Hematopoietic multipotent progenitor cell treated with erythropoietin and hydrocortisone succinate and interleukin-3 and kit ligand, for 17 days (in vitro differentiated cells): ENCODE results near the gene DDX1.
"Not testable (repeated sequence)": the region's sequence is repeated elsewhere in the genome, so short reads cannot be mapped to it uniquely, and the experiment has no call there.

ENCODE experiments used
- DNase-seq: peaks from one replicate; pipeline ENCODE4 v3.0.0-alpha.2; 2015; ENCODE audit warnings: low spot score

Gene DDX1

DNA sequence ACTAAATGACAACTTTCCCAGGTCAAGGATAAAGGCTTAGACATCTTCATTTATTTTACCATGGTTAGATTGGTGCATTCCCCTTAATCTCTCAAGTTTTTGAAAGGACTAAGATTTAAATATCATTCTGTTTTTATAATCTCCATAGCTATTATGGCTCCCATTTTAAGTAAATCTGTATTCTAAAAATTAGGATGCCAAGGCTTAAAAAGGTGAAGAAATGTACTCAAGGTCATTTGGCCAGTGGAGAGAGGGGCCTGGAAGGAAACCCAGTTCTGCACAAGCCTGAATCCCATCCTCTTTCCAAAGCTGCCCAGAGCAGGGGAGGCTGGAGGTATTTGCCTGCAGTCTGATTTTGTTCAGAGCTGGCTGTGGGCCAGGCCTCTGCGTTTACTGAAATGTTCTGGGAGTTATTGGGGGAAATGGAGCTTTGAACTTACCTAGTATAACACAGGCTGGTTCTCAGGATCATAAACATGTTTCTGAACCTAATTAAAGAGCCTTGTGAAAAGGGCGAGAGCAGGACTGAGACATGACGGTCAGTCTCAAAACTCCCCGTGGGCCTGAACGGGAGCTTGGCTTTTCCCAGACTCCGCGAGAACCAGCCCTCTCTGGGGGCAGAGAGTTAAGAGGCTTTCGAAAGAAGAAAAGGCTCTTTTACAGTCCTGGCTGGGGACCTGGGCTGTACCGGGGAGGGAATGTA, 85.6 kb downstream of the DDX1 start:
- DNase-seq = no peak

DNA sequence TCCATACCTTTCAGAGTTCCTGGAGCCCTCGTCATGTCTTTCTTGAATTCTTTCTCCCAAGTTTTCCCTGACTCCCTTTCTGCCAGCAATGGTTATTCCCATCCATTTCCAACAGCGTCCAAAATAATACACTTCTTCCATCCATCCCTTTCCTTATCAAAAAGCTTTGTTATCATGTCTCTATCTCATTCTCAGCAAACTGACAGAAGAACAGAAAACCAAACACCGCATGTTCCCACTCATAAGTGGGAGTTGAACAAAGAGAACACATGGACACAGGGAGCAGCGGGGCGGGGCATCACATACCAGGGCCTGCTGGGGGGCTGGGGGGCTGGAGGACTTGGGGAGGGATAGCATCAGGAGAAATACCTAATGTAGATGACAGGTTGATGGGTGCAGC, 86.7 kb downstream of the DDX1 start:
- no peak for DNase-seq

DNA sequence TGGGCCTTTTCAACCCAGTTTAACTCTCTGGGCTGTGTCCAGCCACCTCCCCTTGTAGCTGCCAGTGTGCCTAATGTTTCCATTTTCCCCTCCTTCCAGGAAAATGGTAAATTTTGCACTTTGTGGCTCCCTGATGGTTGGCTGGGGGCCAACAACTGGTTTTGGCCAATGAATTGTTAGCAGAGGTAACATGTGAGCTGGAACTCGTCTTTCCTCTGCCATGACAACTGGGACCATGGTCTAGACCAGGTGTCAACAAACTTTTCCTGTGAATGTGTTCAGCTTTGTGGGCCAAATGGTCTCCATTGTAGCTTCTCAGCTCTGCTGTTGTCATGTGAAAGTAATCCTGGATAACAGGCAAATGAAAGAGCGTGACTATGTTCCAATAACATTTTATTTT, 87.2 kb downstream of the DDX1 start:
- DNase-seq = no peak

DNA sequence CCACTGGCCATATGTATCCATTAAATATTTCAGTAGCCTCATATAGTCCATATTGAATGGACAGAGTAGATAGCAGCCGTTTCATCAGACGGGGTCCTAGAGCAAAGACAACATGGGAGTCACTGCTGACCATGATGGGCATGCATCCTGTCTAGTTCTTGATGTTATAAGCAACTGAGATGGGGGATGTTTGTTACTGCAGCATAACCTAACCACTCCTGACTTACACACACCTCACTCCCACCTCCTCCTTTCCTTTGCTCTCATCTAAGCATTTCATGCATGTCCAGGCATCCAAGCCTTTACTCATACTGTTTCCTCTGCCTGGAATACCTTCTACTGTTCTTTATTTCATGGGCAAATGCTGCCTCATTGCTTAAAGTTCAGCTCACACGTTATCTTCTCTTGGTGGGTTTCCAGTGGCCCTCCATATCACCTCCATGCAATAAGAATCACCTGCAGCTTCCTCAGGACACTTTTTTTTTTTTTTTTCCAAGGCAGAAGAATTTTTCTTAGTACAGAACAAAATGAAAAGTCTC, 87.8 kb downstream of the DDX1 start:
- no peak for DNase-seq

DNA sequence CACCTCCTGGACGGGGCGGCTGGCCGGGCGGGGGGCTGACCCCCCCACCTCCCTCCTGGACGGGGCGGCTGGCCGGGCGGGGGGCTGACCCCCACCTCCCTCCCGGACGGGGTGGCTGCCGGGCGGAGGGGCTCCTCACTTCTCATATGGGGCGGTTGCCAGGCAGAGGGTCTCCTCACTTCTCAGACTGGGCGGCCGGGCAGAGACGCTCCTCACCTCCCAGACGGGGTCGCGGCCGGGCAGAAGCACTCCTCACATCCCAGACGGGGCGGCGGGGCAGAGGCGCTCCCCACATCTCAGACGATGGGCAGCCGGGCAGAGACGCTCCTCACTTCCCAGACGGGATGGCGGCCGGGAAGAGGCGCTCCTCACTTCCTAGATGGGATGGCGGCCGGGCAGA, 88.5 kb downstream of the DDX1 start:
- DNase-seq = not testable (repeated sequence)
